ENCODE results near the gene CCNA1.

CCNA1 gene

GRCh38 chr13:36428086-36428485 is 4.2 kb upstream of the CCNA1 start:
- no peak for DNase-seq
- Histone ChIP-seq H3K27me3 (ENCODE audit: insufficient read depth, low read depth, severe bottlenecking) (peaks cover 17% of the 10 kb centered on the region), H3K27ac (no peak overlapping the region), H3K4me3 (ENCODE audit: low read depth, low read length) (no peak overlapping the region), H3K9me3 (ENCODE audit: severe bottlenecking) (no peaks in the 10 kb centered on the region), H3K36me3 (no peaks in the 10 kb centered on the region)
- no peak for TF ChIP-seq CTCF (IDR thresholded peaks at IDR 0.05; ENCODE audit: low read depth, low read length)

DNA sequence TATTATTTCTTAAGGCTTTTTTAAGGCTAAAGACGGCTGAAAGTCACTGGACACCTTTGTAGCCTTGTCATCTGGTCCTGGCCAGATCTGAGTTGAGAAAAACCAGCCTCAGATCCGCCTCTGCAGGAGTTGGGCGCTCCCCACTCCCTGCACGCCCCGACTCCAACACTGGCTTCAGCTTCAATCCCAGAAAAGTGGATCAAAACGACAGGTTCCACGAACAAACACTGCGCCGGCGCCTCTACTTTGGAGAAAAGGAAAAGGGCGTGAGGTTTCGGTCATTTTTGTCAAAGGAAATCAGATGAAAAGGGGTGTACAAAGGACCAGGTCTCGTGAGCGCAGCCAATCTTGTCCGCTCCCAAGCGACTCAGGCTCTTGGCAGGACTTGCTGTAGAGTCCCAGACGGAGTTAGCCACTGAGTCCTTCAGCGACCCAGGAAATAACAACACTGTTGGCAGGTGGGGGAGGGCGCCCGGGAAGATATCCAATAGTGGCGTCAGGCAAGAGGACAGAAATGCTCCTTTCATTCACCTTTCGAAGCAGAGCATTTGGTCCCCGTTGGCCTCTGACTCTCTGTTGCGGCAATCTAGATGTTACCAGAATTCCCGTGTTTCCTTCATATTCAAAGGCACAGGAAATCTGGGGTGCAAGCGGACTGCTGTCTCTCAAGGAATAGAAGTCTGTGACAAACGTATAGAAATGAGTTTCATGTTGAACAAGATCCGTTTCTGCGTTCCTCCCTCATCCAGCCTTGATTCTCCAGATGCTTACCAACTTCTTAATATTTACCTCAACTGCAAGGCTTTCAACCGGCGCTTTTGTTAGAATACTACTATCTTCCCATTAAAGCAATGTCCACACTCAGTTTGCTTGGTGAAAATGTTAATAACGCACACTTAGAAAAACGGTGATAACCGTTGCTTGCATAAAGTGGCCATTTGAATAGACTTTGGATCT is 1.8 kb upstream of the CCNA1 start:
- peaks cover 17% of the 10 kb centered on the region for H3K27me3 ChIP-seq (ENCODE audit: insufficient read depth, low read depth, severe bottlenecking)
- H3K27ac ChIP-seq, result no peak overlapping the region
- DNase-seq, result peak; percentile 48
- peak overlapping the region; percentile 78 for H3K4me3 ChIP-seq (ENCODE audit: low read depth, low read length)
- H3K9me3 ChIP-seq (ENCODE audit: severe bottlenecking), result no peaks in the 10 kb centered on the region
- H3K36me3 ChIP-seq, result no peaks in the 10 kb centered on the region
- no peak for TF ChIP-seq CTCF (IDR thresholded peaks at IDR 0.05; ENCODE audit: low read depth, low read length)

- peak overlapping the region; percentile 78 for H3K4me3 ChIP-seq (ENCODE audit: low read depth, low read length)
- peak; percentile 12 for DNase-seq
- peaks cover 17% of the 10 kb centered on the region for H3K27me3 ChIP-seq (ENCODE audit: insufficient read depth, low read depth, severe bottlenecking)
Observed at GRCh38 chr13:36431204-36432105, 840 bp upstream of the CCNA1 start.

DNA sequence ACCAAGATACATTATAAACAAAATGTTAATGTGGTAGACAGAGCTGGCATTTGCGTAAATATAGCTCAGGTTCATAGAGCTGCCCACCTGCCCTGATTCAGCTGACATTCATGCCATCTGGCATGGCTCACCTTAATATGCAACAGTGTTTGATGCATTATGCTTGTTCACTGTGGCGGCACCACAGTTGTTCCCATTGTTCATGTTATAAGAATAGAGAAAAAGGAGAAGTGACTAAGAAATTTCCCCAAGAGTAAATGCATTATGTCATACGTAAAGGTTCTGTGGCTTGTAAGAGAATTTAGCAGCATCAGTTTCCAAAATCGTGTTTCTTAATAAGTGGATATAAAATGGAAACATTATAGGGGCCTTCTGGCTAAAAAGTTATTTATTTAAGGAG is 4.5 kb downstream of the CCNA1 start:
- no peak for DNase-seq

More at GRCh38 chr13:36431204-36432105, 840 bp upstream of the CCNA1 start:
- Histone ChIP-seq H3K9me3 (ENCODE audit: severe bottlenecking) (no peaks in the 10 kb centered on the region), H3K36me3 (no peaks in the 10 kb centered on the region), H3K27ac (no peak overlapping the region)
- 0 out of 2 replicates have a peak, but pooled peaks have one; percentile 5 for TF ChIP-seq CTCF (IDR thresholded peaks at IDR 0.05; ENCODE audit: low read depth, low read length)

More for the DNA sequence above, 4.5 kb downstream of the CCNA1 start:
- H3K27ac ChIP-seq, result no peak overlapping the region
- H3K9me3 ChIP-seq (ENCODE audit: severe bottlenecking), result no peaks in the 10 kb centered on the region
- no peak for TF ChIP-seq CTCF (IDR thresholded peaks at IDR 0.05; ENCODE audit: low read depth, low read length)
- peaks cover 2% of the 10 kb centered on the region for H3K27me3 ChIP-seq (ENCODE audit: insufficient read depth, low read depth, severe bottlenecking)
- H3K36me3 ChIP-seq, result no peaks in the 10 kb centered on the region
- H3K4me3 ChIP-seq (ENCODE audit: low read depth, low read length), result no peak overlapping the region
